NCI-H2227 (cell line): Measurements from ENCODE around the gene A1BG.
"Not testable (repeated sequence)": the region's sequence is repeated elsewhere in the genome, so short reads cannot be mapped to it uniquely, and the experiment has no call there.

Experiments used
- DNase-seq: peaks from one replicate; lab custom pipeline; 2025; ENCODE audit not compliant: unreplicated experiment; lab: John Stamatoyannopoulos, UW

The A1BG gene

DNA sequence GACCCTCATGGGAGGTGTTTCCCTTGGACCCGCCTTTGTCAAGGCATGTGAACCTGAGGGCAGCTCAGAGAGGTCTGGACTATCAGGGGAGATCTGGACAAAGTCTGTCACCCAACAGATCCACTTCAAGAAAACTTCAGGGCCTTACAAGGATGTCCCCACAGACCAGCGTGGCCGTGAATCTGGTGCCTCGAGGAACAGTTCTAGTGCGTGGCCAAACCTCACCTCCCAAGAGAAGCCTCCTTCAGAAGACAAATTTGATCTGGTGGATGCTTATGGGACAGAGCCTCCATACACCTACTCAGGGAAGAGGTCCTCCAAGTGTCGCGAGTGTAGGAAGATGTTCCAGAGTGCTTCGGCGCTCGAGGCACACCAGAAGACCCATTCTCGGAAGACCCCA lies 15.0 kb downstream of the A1BG start:
- no peak for DNase-seq

DNA sequence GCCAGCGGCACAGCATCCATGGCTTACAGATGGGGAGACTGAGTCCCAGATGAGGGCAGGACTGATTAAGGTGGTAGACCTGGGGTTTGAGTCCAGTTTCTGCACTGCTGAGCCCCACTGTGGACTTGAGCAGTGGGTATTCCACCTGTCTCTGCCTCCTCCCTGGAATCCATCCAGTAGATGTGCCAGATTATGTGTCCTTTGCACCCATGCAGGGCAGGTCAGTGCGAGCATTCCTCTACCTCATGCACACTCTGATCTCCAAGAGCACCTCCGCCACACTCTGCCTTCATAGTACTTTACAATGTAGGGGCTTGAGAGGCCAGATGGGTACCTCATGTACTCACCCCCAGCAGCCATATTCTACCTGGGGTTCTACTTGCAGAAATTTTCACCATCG lies 16.5 kb downstream of the A1BG start:
- no peak for DNase-seq

DNA sequence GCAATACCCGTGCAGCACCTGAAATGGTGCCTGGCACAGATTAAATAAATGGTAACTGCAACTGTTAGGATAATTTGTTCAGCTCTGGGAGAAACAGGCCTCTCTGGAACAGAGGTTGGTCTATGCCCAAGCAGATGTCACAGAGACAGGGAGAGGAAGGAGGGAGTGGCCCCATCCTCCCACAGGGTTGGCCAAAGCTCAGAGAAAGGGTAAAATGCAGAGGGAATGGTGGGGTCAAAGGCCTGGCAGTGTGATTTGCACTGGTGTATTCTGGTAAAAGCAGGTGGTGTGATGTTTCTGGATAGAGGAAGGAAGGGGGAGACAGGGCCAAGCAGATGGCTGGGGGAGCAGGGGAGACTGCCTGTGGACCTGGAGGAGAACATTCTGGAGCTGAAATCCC lies 17.1 kb downstream of the A1BG start:
- DNase-seq: no peak

DNA sequence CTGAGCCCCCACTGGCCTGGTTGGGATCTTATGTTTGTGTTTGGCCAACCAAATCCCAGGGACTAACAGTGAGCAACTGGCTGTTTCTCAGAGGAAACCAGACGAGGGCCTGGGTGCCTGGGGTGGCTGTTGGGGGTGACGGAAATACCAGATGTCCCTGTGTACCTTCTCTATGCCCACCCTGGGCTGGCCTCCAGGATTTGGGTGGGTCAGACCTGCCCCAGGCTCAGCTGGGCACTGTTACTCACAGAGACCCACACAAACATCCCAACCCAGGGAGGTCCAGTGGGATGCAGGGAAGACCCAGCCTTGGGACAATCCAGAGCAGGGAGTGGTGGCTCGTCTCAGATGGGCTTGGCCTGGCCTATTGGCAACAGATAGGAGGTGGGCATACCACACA lies 17.7 kb downstream of the A1BG start:
- no peak for DNase-seq

DNA sequence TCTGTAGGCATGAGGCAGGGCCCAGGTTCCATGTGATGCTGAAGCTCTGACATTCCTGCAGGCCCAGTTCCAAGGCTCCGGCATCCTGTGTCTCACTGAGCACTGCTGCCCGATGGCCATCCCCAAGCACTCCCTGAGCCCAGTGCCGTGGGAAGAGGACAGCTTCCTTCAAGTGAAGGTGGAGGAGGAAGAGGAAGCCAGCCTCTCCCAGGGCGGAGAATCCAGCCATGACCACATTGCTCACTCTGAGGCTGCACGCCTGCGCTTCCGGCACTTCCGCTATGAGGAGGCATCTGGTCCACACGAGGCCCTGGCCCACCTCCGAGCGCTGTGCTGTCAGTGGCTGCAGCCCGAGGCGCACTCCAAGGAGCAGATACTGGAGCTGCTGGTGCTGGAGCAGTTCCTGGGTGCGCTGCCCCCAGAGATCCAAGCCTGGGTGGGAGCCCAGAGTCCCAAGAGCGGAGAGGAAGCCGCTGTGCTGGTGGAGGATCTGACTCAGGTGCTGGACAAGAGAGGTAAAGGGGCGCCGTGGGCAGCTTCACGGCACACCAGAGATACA lies 18.5 kb downstream of the A1BG start:
- no peak for DNase-seq

DNA sequence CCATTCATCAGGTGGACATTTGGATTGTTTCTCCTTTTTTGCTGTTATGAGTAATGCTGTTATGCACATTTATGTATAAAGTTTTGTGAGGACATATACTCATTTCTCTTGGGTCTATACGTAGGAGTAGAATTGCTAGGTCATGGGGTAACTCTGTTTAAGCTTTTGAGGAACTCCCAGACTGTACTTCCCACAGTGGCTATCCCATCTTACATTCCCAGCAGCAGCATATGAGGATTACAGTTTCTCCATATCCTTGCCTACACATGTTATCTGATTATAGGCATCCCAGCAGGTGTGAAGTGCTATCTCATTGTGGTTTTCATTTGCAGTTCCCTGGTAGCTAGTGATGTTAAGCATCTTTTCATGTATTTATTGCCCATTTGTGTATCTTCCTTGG lies 20.6 kb downstream of the A1BG start:
- no peak for DNase-seq

DNA sequence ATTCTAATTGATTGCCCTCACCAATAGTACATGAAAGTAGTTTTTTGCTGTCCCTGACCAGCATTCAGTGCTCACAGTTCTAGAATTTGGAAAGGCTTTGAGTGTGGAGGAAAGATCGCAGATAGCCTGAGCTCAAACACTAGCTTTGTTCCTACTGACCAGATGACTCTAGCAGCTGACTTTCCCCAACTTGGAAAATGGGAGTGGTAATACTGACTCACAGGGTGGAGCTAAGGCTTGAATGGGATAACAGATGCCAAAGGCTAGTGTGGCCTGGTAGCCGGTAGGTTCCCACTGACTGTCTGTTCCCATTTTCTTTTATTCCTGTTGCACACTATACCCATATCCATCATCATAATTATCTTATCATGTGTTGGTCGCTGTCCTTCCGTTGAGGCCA lies 22.8 kb downstream of the A1BG start:
- no peak for DNase-seq

DNA sequence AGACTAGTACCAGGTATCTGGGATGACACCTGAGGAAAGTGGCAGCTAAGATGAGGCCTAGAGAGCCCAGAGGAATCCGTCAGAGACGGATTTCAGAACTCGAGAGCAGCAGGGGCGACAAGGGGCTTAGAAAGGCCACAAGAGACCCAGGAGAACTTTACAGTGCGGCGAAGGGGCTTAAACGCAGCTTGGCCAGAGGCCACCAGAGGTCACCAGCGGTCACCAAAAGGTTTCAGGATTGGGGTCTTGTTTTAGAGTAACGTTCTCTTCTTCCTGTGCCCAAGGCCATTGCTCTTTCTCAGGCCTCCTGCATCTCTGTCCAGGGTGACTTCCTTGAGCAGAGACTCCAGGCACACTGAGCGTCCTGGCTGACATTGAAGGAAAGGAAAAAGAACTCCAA lies 24.3 kb downstream of the A1BG start:
- DNase-seq: peak; percentile 33

DNA sequence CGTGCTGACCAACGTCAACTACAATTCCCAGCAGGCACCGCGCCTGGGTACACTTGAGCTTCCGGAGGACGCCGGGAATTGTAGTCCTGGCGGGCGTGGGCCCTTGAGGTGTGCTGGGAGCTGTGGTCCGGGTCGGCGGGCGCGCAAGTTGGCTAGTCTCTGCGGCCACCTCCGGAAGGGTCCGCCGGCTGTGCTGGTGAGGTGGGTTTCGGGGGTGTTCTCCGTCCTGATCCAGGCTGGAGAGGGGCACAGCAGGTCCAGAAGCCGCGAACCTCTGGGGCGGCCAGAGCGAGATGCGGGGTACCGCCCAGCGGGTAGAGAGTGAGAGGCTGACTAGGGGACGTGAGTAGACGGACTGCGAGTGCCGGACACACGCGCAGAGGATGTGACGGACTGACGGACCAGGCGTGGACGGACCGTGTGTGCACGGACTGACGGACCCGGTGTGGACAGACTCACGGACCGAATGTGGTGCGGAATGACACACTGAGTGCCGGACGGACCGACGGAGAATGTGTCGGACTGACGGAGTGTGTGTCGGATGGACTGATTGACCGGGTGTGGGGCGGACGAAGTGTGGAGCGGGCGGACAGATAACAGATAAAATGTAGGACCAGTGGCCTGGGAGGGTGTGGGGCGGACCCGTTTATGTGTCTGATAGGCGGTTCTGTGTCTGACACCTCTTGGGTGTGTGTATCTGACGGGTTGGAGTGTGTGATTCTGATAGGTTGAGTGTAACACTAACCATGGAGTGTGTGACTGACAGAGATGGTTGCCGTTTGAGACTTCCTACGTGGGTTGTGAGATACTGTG lies 26.2 kb downstream of the A1BG start, which contains the start of gene ZSCAN22:
Gene ZSCAN22, plus strand, starts transcription at position 81 of the 813 bp plus-strand sequence. CDS start 7,809 bp downstream, outside the sequence.
- peak; percentile 100 for DNase-seq

DNA sequence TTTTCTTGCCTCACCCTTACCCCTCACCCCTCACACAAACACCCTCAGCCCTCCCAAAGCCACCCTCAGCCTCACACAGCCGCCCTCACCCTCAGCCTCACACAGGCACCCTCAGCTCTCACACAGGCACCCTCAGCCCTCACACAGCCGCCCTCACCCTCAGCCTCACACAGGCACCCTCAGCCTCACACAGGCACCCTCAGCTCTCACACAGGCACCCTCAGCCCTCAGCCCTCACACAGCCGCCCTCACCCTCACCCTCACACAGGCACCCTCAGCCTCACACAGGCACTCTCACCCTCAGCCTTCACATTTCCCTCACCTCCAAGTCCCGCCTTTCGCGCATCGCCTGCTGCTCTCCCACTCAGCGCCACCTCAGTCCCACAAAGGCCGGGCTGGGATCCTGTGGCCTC lies 26.8 kb downstream of the A1BG start:
- DNase-seq: no peak

DNA sequence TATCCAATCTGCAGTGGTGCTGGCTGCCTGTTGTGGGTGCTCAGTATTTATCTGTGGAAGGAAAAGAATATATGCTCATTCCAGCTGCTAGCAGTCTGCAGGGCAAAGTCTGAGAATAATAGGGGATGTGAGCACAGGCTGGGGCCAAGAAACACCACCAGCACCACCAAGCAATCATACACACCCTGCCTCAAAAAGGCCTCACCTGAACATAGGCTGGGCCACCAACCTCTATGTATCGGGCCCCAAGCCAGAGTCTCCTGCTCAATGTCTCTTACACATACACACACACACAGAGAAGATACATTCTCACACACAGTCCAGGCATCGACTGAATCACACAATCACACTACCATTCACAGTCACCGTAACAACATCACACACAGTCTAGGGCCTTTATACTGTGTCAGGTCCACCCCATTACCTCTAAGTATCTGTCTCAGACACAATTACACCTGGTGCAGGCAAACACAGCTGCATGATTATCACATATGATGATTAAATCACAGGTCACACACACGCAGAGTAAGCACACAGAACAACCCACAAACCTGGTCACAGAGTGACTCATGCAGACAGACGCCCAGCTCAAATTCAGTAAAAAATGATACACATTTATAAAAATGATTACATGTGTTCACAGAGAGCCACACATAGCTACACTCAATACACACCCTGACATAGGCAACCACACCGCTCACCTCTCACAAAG lies 27.8 kb downstream of the A1BG start:
- DNase-seq: no peak

DNA sequence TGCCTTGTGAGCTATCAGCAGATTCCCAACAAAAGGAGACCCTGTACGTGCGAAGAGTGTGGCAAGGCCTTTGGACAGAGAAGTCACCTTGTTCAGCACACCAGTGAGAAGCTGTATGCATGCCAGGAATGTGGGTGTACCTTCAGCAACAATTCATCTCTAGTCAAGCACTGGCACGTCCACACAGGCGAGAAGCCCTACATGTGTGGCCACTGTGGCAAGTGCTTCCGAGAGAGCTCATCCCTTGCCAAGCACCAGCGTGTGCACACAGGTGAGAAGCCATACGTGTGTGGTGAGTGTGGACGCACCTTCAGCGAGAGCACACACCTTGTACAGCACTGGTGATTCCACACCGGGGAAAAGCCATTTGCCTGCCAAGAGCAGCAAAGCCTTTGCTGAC lies 34.1 kb downstream of the A1BG start:
- no peak for DNase-seq

DNA sequence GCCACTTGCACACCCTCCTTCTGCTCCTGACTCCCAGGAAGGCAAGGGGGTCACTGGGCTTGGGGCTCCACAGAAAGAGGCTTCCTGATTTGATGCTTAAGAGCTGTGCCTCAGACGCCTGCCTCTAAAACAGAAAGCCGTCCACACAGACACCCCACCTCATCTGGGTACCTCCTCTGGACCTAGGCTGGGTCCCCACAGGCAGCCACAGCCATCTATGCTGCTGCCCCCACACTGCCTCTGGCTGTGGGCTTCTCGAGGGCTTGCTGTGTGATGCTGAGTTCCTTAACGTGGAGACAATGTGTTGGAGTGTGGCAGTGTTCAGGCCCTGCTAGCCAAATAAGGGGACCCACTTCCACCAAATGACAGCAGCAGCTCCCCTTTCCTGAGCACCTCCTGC lies 35.0 kb downstream of the A1BG start:
- DNase-seq: no peak

DNA sequence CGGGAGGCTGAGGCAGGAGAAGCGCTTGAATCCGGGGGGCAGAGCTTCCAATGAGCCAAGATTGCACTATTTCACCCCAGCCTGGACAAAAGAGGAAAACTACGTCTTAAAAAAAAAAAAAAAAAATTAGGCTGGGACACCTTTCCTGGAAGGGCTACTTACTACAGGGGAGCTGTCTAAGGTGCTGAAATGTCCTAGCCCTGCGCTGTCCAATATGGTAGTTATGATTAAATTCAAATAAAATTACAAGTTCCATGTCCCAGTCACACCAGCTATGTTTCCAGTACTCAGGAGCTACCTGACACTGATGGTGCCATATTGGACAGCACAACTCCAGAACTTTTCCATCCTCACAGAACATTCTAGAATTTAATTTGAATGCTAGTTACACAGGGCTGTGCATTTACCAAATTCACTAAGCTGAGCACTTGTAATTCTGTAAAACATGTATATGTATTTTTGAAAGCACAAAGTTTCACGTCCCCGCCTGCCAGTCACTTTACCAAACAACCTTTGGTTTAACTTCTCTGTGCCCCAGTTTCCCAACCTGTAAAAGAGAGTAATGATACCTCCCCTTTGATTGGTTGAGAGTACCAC lies 35.7 kb downstream of the A1BG start:
- no peak for DNase-seq

DNA sequence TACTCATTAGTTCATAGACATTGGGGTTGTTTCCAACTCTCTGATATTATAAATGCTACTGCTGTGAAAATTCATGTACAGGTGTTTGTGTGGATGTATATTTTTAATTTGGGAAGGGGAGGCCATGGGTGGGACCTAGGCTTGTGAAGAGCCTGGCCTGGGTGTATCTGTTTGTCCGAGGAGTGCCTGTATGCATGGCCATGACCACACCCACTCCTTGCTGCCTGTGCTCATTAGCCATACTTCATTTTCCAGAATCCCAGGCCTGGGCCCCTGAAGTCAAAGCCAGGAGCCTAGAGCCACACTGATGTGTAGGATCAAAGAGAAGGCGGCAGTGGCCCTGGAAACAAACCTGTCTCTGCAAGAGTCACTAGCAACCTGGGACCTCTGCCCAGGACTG lies 37.7 kb downstream of the A1BG start:
- DNase-seq: no peak

DNA sequence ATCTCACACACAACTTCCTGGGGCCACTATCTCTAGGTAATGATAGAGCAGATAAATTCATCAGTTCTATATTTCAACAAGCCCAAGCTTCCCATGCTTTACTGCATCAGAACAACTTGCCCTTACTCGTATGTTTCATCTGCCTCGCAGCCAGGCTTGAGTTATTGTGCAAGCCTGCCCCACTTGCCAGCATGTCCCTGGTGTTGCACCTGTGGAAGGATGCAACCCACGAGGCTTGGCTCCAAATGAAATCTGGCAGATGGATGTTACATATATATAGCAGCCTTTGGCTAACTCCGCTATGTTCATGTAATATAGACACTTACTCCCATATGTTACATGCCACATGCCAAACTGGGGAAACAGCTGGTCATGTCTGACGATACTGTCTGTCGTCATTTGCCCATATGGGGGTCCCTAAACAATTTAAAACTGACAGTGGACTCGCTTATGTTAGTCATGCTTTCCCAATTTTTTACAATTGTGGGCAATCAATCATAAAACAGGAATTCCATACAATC lies 41.9 kb downstream of the A1BG start:
- no peak for DNase-seq

DNA sequence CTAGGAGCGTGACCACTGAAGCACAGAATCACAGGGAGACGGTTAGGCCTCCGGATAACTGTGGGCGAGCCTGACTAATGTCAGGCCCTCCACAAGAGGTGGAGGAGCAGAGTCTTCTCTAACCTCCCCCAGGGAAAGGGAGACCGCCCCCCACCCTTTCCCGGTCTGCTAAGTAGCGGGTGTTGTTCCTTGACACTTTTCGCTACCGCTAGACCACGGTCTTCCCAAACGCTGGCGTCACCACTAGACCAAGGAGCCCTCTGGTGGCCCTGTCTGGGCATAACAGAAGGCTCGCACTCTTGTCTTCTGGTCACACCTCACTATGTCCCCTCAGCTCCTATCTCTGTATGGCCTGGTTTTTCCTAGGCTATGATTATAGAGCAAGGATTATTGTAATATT lies 42.6 kb downstream of the A1BG start:
- DNase-seq: not testable (repeated sequence)

DNA sequence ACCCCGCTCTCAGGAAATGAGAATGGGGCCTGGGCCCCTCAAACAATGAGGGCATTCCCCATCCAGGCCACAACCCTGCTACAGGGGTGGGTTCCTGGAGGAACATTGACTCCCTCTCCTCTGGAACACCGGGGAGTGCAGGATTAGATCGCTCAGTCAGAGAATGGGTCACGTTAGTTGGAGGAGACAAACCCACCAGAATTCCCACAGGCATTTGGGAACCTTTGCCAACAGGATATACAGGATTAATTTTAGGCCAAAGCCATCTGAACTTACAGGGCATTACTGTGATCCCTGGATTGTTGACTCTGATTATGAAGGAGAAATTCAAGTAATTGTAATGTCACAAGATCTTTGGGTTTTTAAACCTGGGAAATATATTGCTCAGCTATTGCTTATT lies 45.6 kb downstream of the A1BG start:
- no peak for DNase-seq

DNA sequence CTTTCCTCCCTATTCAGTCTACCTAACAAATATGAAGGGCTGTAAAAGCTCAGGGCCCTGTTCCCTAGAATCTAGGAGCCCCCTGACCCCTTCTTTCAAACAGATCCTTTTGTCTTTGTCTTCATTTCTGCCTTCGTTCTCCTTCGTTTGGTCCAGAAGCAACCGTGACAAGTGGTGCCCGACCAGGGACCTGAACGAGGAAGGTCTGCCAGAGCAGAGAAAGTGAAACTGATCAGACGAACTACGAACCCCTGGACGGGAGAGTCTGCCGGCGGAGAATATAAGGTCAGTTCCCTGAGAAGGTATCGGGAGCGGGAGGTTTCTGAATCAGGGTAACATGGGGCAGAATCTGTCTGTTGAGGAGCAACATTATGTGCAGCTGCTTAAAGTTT lies 47.4 kb downstream of the A1BG start:
- DNase-seq: peak; percentile 38

DNA sequence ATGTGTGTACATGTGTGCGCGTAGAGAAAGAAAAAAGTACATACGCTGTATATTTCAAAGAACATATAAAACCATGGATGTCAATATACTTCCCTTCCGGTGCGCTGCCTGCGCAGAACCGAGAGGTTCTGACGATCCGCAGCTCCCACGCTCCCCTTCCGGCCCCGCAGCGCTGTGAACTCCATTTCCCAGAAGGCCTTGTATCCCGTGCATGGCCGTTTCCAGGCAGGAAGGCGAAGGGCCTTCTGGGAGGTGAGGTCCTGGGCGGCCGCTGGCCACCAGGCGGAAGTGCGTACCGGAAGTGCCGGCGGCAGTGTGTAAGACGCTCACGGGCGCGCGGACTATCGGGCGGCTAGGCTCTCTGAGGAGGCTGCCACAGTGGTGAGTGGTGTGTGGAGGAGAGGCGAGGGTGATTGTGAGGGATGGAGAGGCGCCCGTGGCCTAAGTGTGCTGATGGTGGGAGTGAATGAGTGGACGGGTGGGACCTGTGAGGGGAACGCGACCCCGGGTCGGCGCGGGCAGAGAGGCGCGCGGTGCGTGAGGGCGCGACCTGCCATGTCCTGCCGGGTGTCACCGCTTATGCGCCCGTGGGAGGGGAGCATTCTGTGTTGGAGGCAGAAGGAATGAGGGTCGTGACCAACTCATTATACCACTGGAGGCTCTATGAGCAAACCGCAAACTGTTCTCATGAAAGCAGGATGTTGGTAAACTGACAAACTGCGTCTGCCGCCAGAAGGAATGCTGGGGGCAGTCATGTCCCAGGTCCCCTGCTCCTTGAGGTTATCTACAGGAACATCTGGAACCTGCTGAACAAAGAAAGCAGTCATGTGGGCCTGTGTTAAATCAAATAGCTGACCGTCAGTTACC lies 48.0 kb downstream of the A1BG start, which contains the start of gene ERVK3-1:
Gene ERVK3-1, plus strand, starts transcription at position 313 of the 867 bp plus-strand sequence. CDS start 6,792 bp downstream, outside the sequence.
- peak; percentile 100 for DNase-seq

DNA sequence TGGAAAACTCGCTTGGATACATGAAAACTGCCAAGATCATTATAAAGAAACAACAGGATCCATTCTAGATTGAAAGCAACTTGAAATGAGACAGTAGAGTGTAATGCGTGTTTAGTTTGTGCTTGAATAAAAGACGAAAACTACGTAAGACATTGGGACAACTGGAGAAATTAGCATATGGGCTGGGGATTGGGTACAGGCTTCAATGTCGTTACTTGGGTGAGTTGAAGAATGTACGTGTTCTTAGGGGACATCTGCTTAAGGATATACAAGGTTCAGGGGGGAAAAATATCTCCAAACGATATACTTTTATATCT lies 48.6 kb downstream of the A1BG start:
- DNase-seq: peak; percentile 79
